ENCODE data around the gene LCA5. TPM values are rescaled to one million over a fixed set of nuclear protein-coding genes. Genes with fewer than 3 reads are reported as not detected.
"Not testable (repeated sequence)": the region's sequence is repeated elsewhere in the genome, so short reads cannot be mapped to it uniquely, and the experiment has no call there.

Gene LCA5
- polyA plus RNA-seq, 2 donors = 0.73 to 0.94 TPM

GRCh38 chr6:79543411-79543810 lies 6.2 kb upstream of the LCA5 start:
- Histone ChIP-seq H3K4me3 (ENCODE audit: low read depth in 1 of 2, low read length in 2 of 2) (no peak overlapping the region), H3K4me1 (ENCODE audit: control insufficient read depth in 2 of 2, insufficient read depth in 2 of 2, low read length in 1 of 2) (no peaks in the 10 kb centered on the region), H3K9me3 (ENCODE audit: control insufficient read depth in 2 of 2, insufficient read depth in 1 of 2, low read depth in 1 of 2, low read length in 1 of 2) (no peaks in the 10 kb centered on the region), H3K36me3 (ENCODE audit: control insufficient read depth in 2 of 2, insufficient read depth in 2 of 2, low read length in 1 of 2) (no peaks in the 10 kb centered on the region), H3K27me3 (ENCODE audit: control insufficient read depth in 1 of 2, insufficient read depth in 2 of 2, low read length in 2 of 2) (no peaks in the 10 kb centered on the region), H3K27ac (ENCODE audit: low read depth in 2 of 2, low read length in 1 of 2) (no peak overlapping the region)
- 84 to 87% methylated on average over 1 of the region's 1 CpG for WGBS, 2 donors

- H3K36me3 ChIP-seq (ENCODE audit: control insufficient read depth in 2 of 2, insufficient read depth in 2 of 2, low read length in 1 of 2) = no peaks in the 10 kb centered on the region
- H3K4me3 ChIP-seq (ENCODE audit: low read depth in 1 of 2, low read length in 2 of 2) = peak overlapping the region; percentile 37 to 92
- peak overlapping the region; percentile 22 to 94 for H3K27ac ChIP-seq (ENCODE audit: low read depth in 2 of 2, low read length in 1 of 2)
- WGBS, 2 donors = 24 to 26% methylated on average over 14 of the region's 14 CpGs
- H3K4me1 ChIP-seq (ENCODE audit: control insufficient read depth in 2 of 2, insufficient read depth in 2 of 2, low read length in 1 of 2) = no peaks in the 10 kb centered on the region
- H3K27me3 ChIP-seq (ENCODE audit: control insufficient read depth in 1 of 2, insufficient read depth in 2 of 2, low read length in 2 of 2) = no peaks in the 10 kb centered on the region
- no peaks in the 10 kb centered on the region for H3K9me3 ChIP-seq (ENCODE audit: control insufficient read depth in 2 of 2, insufficient read depth in 1 of 2, low read depth in 1 of 2, low read length in 1 of 2)
Measured at GRCh38 chr6:79538106-79538971, 1.1 kb upstream of the LCA5 start.

- Histone ChIP-seq H3K4me3 (ENCODE audit: low read depth in 1 of 2, low read length in 2 of 2) (peak overlapping the region; percentile 85 to 92), H3K9me3 (ENCODE audit: control insufficient read depth in 2 of 2, insufficient read depth in 1 of 2, low read depth in 1 of 2, low read length in 1 of 2) (no peaks in the 10 kb centered on the region), H3K4me1 (ENCODE audit: control insufficient read depth in 2 of 2, insufficient read depth in 2 of 2, low read length in 1 of 2) (no peaks in the 10 kb centered on the region), H3K36me3 (ENCODE audit: control insufficient read depth in 2 of 2, insufficient read depth in 2 of 2, low read length in 1 of 2) (no peaks in the 10 kb centered on the region), H3K27me3 (ENCODE audit: control insufficient read depth in 1 of 2, insufficient read depth in 2 of 2, low read length in 2 of 2) (no peaks in the 10 kb centered on the region), H3K27ac (ENCODE audit: low read depth in 2 of 2, low read length in 1 of 2) (peak overlapping the region; percentile 90)
- WGBS, 2 donors = 2% methylated on average over 9 of the region's 9 CpGs
Measured at GRCh38 chr6:79536585-79536953, 661 bp downstream of the LCA5 start.

- not testable (repeated sequence) for H3K27me3 ChIP-seq (ENCODE audit: control insufficient read depth in 1 of 2, insufficient read depth in 2 of 2, low read length in 2 of 2); H3K4me1 ChIP-seq (ENCODE audit: control insufficient read depth in 2 of 2, insufficient read depth in 2 of 2, low read length in 1 of 2)
- 92 to 94% methylated on average over 4 of the region's 4 CpGs for WGBS, 2 donors
Measured at GRCh38 chr6:79529567-79529966, 7.7 kb downstream of the LCA5 start.

GRCh38 chr6:79526897-79527296 lies 10.3 kb downstream of the LCA5 start:
- no peaks in the 10 kb centered on the region for H3K36me3 ChIP-seq (ENCODE audit: control insufficient read depth in 2 of 2, insufficient read depth in 2 of 2, low read length in 1 of 2)
- H3K27me3 ChIP-seq (ENCODE audit: control insufficient read depth in 1 of 2, insufficient read depth in 2 of 2, low read length in 2 of 2) = no peaks in the 10 kb centered on the region
- no peak overlapping the region for H3K27ac ChIP-seq (ENCODE audit: low read depth in 2 of 2, low read length in 1 of 2)
- WGBS, 2 donors = 95 to 100% methylated on average over 1 of the region's 1 CpG
- H3K9me3 ChIP-seq (ENCODE audit: control insufficient read depth in 2 of 2, insufficient read depth in 1 of 2, low read depth in 1 of 2, low read length in 1 of 2) = no peaks in the 10 kb centered on the region
- no peaks in the 10 kb centered on the region for H3K4me1 ChIP-seq (ENCODE audit: control insufficient read depth in 2 of 2, insufficient read depth in 2 of 2, low read length in 1 of 2)
- H3K4me3 ChIP-seq (ENCODE audit: low read depth in 1 of 2, low read length in 2 of 2) = no peak overlapping the region

More at GRCh38 chr6:79529567-79529966, 7.7 kb downstream of the LCA5 start:
- H3K4me3 ChIP-seq (ENCODE audit: low read depth in 1 of 2, low read length in 2 of 2); H3K36me3 ChIP-seq (ENCODE audit: control insufficient read depth in 2 of 2, insufficient read depth in 2 of 2, low read length in 1 of 2); H3K9me3 ChIP-seq (ENCODE audit: control insufficient read depth in 2 of 2, insufficient read depth in 1 of 2, low read depth in 1 of 2, low read length in 1 of 2); H3K27ac ChIP-seq (ENCODE audit: low read depth in 2 of 2, low read length in 1 of 2): not testable (repeated sequence)

GRCh38 chr6:79525272-79526100 lies 11.7 kb downstream of the LCA5 start:
- H3K4me3 ChIP-seq (ENCODE audit: low read depth in 1 of 2, low read length in 2 of 2) = no peak overlapping the region
- WGBS, 2 donors = 38 to 40% methylated on average over 12 of the region's 12 CpGs
- no peaks in the 10 kb centered on the region for H3K4me1 ChIP-seq (ENCODE audit: control insufficient read depth in 2 of 2, insufficient read depth in 2 of 2, low read length in 1 of 2)
- peak overlapping the region in 1 of 2 donors; percentile 33 for H3K27ac ChIP-seq (ENCODE audit: low read depth in 2 of 2, low read length in 1 of 2)
- no peaks in the 10 kb centered on the region for H3K36me3 ChIP-seq (ENCODE audit: control insufficient read depth in 2 of 2, insufficient read depth in 2 of 2, low read length in 1 of 2)
- no peaks in the 10 kb centered on the region for H3K9me3 ChIP-seq (ENCODE audit: control insufficient read depth in 2 of 2, insufficient read depth in 1 of 2, low read depth in 1 of 2, low read length in 1 of 2)
- H3K27me3 ChIP-seq (ENCODE audit: control insufficient read depth in 1 of 2, insufficient read depth in 2 of 2, low read length in 2 of 2) = no peaks in the 10 kb centered on the region

- Histone ChIP-seq H3K36me3 (ENCODE audit: control insufficient read depth in 2 of 2, insufficient read depth in 2 of 2, low read length in 1 of 2) (no peaks in the 10 kb centered on the region), H3K4me1 (ENCODE audit: control insufficient read depth in 2 of 2, insufficient read depth in 2 of 2, low read length in 1 of 2) (no peaks in the 10 kb centered on the region), H3K9me3 (ENCODE audit: control insufficient read depth in 2 of 2, insufficient read depth in 1 of 2, low read depth in 1 of 2, low read length in 1 of 2) (no peaks in the 10 kb centered on the region), H3K27ac (ENCODE audit: low read depth in 2 of 2, low read length in 1 of 2) (no peak overlapping the region), H3K27me3 (ENCODE audit: control insufficient read depth in 1 of 2, insufficient read depth in 2 of 2, low read length in 2 of 2) (no peaks in the 10 kb centered on the region), H3K4me3 (ENCODE audit: low read depth in 1 of 2, low read length in 2 of 2) (no peak overlapping the region)
- 72 to 74% methylated on average over 3 of the region's 3 CpGs for WGBS, 2 donors
Measured at GRCh38 chr6:79524065-79524464, 13.2 kb downstream of the LCA5 start.

- WGBS, 2 donors = 93% methylated on average over 3 of the region's 3 CpGs
- H3K27ac ChIP-seq (ENCODE audit: low read depth in 2 of 2, low read length in 1 of 2) = no peak overlapping the region
- H3K4me1 ChIP-seq (ENCODE audit: control insufficient read depth in 2 of 2, insufficient read depth in 2 of 2, low read length in 1 of 2) = no peaks in the 10 kb centered on the region
- H3K4me3 ChIP-seq (ENCODE audit: low read depth in 1 of 2, low read length in 2 of 2) = no peak overlapping the region
- no peaks in the 10 kb centered on the region for H3K36me3 ChIP-seq (ENCODE audit: control insufficient read depth in 2 of 2, insufficient read depth in 2 of 2, low read length in 1 of 2)
- H3K27me3 ChIP-seq (ENCODE audit: control insufficient read depth in 1 of 2, insufficient read depth in 2 of 2, low read length in 2 of 2) = no peaks in the 10 kb centered on the region
- H3K9me3 ChIP-seq (ENCODE audit: control insufficient read depth in 2 of 2, insufficient read depth in 1 of 2, low read depth in 1 of 2, low read length in 1 of 2) = no peaks in the 10 kb centered on the region
Measured at GRCh38 chr6:79522609-79523008, 14.6 kb downstream of the LCA5 start.

GRCh38 chr6:79520534-79520933 lies 16.7 kb downstream of the LCA5 start:
- 94 to 96% methylated on average over 1 of the region's 1 CpG for WGBS, 2 donors
- Histone ChIP-seq H3K36me3 (ENCODE audit: control insufficient read depth in 2 of 2, insufficient read depth in 2 of 2, low read length in 1 of 2) (no peaks in the 10 kb centered on the region), H3K27me3 (ENCODE audit: control insufficient read depth in 1 of 2, insufficient read depth in 2 of 2, low read length in 2 of 2) (no peaks in the 10 kb centered on the region), H3K27ac (ENCODE audit: low read depth in 2 of 2, low read length in 1 of 2) (no peak overlapping the region), H3K4me1 (ENCODE audit: control insufficient read depth in 2 of 2, insufficient read depth in 2 of 2, low read length in 1 of 2) (no peaks in the 10 kb centered on the region), H3K9me3 (ENCODE audit: control insufficient read depth in 2 of 2, insufficient read depth in 1 of 2, low read depth in 1 of 2, low read length in 1 of 2) (no peaks in the 10 kb centered on the region), H3K4me3 (ENCODE audit: low read depth in 1 of 2, low read length in 2 of 2) (no peak overlapping the region)
